Parathyroid adenoma (tissue), 2 donors: Measurements from ENCODE around the gene AAR2.

Experiments
- H2AFZ ChIP-seq: fragments of 300-600 bp; sonication (generic); one replicate; pipeline ENCODE4 v1.7.0; 2017; ENCODE audit warnings: antibody characterized with exemption, mild to moderate bottlenecking
- H3K27ac ChIP-seq: fragments of 300-600 bp; sonication (generic); one replicate; pipeline ENCODE4 v1.7.0; 2017
- H3K27me3 ChIP-seq: fragments of 300-600 bp; sonication (generic); one replicate; pipeline ENCODE4 v1.7.0; 2017; ENCODE audit warnings: low read length; ENCODE audit not compliant: control insufficient read depth, insufficient read depth
- H3K36me3 ChIP-seq: fragments of 300-600 bp; sonication (generic); one replicate; pipeline ENCODE4 v1.7.0; 2017; ENCODE audit warnings: low read length; ENCODE audit not compliant: control insufficient read depth, insufficient read depth
- H3K4me1 ChIP-seq: fragments of 300-600 bp; sonication (generic); one replicate; pipeline ENCODE4 v1.7.0; 2017; ENCODE audit warnings: control low read depth
- H3K4me2 ChIP-seq: fragments of 300-600 bp; sonication (generic); one replicate; pipeline ENCODE4 v1.7.0; 2017; ENCODE audit warnings: low read length
- H3K4me3 ChIP-seq: fragments of 300-600 bp; sonication (generic); one replicate; pipeline ENCODE4 v1.7.0; 2017; ENCODE audit warnings: low read depth, low read length
- H3K79me2 ChIP-seq: fragments of 300-600 bp; sonication (generic); one replicate; pipeline ENCODE4 v1.7.0; 2017; ENCODE audit warnings: control low read depth
- H3K9ac ChIP-seq: fragments of 300-600 bp; sonication (generic); one replicate; pipeline ENCODE4 v1.7.0; 2017; ENCODE audit warnings: mild to moderate bottlenecking
- H3K9me3 ChIP-seq: fragments of 300-600 bp; sonication (generic); one replicate; pipeline ENCODE4 v1.7.0; 2017; ENCODE audit warnings: low read length; ENCODE audit not compliant: control insufficient read depth
- CTCF ChIP-seq: fragments of 300-600 bp; sonication (generic); IDR thresholded peaks from one replicate; pipeline ENCODE4 v1.7.0; 2017; ENCODE audit warnings: antibody characterized with exemption, mild to moderate bottlenecking
- donor health status: primary hyperparathyroidism.

Gene AAR2

GRCh38 chr20:36205026-36205425 is 31.3 kb upstream of the AAR2 start:
- no peaks in the 10 kb centered on the region for H3K36me3 ChIP-seq
- H3K4me3 ChIP-seq, result no peak overlapping the region
- H3K4me1 ChIP-seq, result no peaks in the 10 kb centered on the region
- no peak overlapping the region for H3K4me2 ChIP-seq
- H3K27ac ChIP-seq, result no peak overlapping the region
- no peaks in the 10 kb centered on the region for H3K9me3 ChIP-seq
- H2AFZ ChIP-seq, result no peak overlapping the region
- H3K9ac ChIP-seq, result no peak overlapping the region
- H3K27me3 ChIP-seq, result no peaks in the 10 kb centered on the region
- no peak for TF ChIP-seq CTCF
- H3K79me2 ChIP-seq, result no peaks in the 10 kb centered on the region

GRCh38 chr20:36206068-36206467 is 30.2 kb upstream of the AAR2 start:
- Histone ChIP-seq H3K79me2 (no peaks in the 10 kb centered on the region), H2AFZ (no peak overlapping the region), H3K27me3 (no peaks in the 10 kb centered on the region), H3K4me3 (no peak overlapping the region), H3K36me3 (no peaks in the 10 kb centered on the region), H3K4me2 (no peak overlapping the region), H3K9me3 (no peaks in the 10 kb centered on the region), H3K27ac (no peak overlapping the region), H3K4me1 (no peaks in the 10 kb centered on the region), H3K9ac (no peak overlapping the region)
- no peak for TF ChIP-seq CTCF

GRCh38 chr20:36206641-36207040 is 29.6 kb upstream of the AAR2 start:
- H3K4me1 ChIP-seq, result no peaks in the 10 kb centered on the region
- H3K79me2 ChIP-seq, result no peaks in the 10 kb centered on the region
- no peak overlapping the region for H3K27ac ChIP-seq
- no peak for TF ChIP-seq CTCF
- no peak overlapping the region for H3K4me3 ChIP-seq
- no peaks in the 10 kb centered on the region for H3K9me3 ChIP-seq
- no peak overlapping the region for H2AFZ ChIP-seq
- H3K9ac ChIP-seq, result no peak overlapping the region
- no peaks in the 10 kb centered on the region for H3K36me3 ChIP-seq
- H3K27me3 ChIP-seq, result no peaks in the 10 kb centered on the region
- H3K4me2 ChIP-seq, result no peak overlapping the region

GRCh38 chr20:36207602-36208001 is 28.7 kb upstream of the AAR2 start:
- H3K27me3 ChIP-seq, result no peaks in the 10 kb centered on the region
- H3K9me3 ChIP-seq, result no peaks in the 10 kb centered on the region
- H3K27ac ChIP-seq, result no peak overlapping the region
- no peaks in the 10 kb centered on the region for H3K4me1 ChIP-seq
- no peak for TF ChIP-seq CTCF
- H3K9ac ChIP-seq, result no peak overlapping the region
- no peak overlapping the region for H3K4me3 ChIP-seq
- no peak overlapping the region for H3K4me2 ChIP-seq
- H3K79me2 ChIP-seq, result no peaks in the 10 kb centered on the region
- no peak overlapping the region for H2AFZ ChIP-seq
- H3K36me3 ChIP-seq, result no peaks in the 10 kb centered on the region

- H3K9ac ChIP-seq, result no peak overlapping the region
- TF ChIP-seq CTCF, result no peak
- H3K9me3 ChIP-seq, result no peaks in the 10 kb centered on the region
- H3K4me1 ChIP-seq, result no peaks in the 10 kb centered on the region
- H3K27me3 ChIP-seq, result no peaks in the 10 kb centered on the region
- no peaks in the 10 kb centered on the region for H3K79me2 ChIP-seq
- H3K4me3 ChIP-seq, result no peak overlapping the region
- H3K36me3 ChIP-seq, result no peaks in the 10 kb centered on the region
- no peak overlapping the region for H3K27ac ChIP-seq
- no peak overlapping the region for H3K4me2 ChIP-seq
- H2AFZ ChIP-seq, result no peak overlapping the region
Observed at GRCh38 chr20:36208257-36208656, 28.0 kb upstream of the AAR2 start.
